Common myeloid progenitor, CD34-positive (primary cell): ENCODE results near the gene AQP1.

Experiments
- CTCF ChIA-PET: fragments of 350-600 bp; sonication (Branson Sonifier 250); formaldehyde crosslinking; loops from one replicate; lab custom pipeline; 2021; ENCODE audit warnings: antibody characterized with exemption; lab: Charles Lee
- POLR2A ChIA-PET: fragments of 350-600 bp; sonication (Branson Sonifier 250); formaldehyde crosslinking; loops from one replicate; lab custom pipeline; 2021; ENCODE audit warnings: antibody characterized with exemption; lab: Charles Lee
- DNase-seq, 3 donors: peaks; one replicate each; pipeline versions ENCODE4 v3.0.0 to v3.0.0-alpha.2; 2013
- H3K27ac ChIP-seq, 2 experiments: 1 replicate in 1 of 2; 2 replicates in 1 of 2; pipeline ENCODE4 v1.7.0; 2013; ENCODE audit warnings: inconsistent platforms in 2 of 2, low read length in 2 of 2, mild to moderate bottlenecking in 2 of 2, low read depth in 1 of 2, moderate library complexity in 1 of 2; ENCODE audit not compliant: severe bottlenecking in 2 of 2, insufficient read depth in 1 of 2, poor library complexity in 1 of 2
- H3K27me3 ChIP-seq, 5 experiments: replicated peaks in 2 of 5; 1 replicate in 3 of 5; 2 replicates in 2 of 5; pipeline versions ENCODE4 v1.6.1 to v1.7.0; 2013; ENCODE audit warnings: low read length in 4 of 5, mild to moderate bottlenecking in 2 of 5, moderate library complexity in 2 of 5, inconsistent platforms in 1 of 5; ENCODE audit not compliant: insufficient read depth in 5 of 5, control insufficient read depth in 4 of 5
- H3K36me3 ChIP-seq, 4 experiments: 1 replicate in 2 of 4; 2 replicates in 2 of 4; pipeline versions ENCODE4 v1.6.1 to v1.7.0; 2013; ENCODE audit warnings: low read length in 3 of 4, control low read depth in 1 of 4, mild to moderate bottlenecking in 1 of 4; ENCODE audit not compliant: control insufficient read depth in 4 of 4, insufficient read depth in 4 of 4
- H3K4me1 ChIP-seq, 4 experiments: 1 replicate in 3 of 4; 2 replicates in 1 of 4; pipeline versions ENCODE4 v1.6.1 to v1.7.1; 2013; ENCODE audit warnings: low read length in 3 of 4, mild to moderate bottlenecking in 3 of 4, control low read depth in 1 of 4, inconsistent platforms in 1 of 4, moderate library complexity in 1 of 4; ENCODE audit not compliant: control insufficient read depth in 4 of 4, insufficient read depth in 4 of 4; ENCODE audit errors: control extremely low read depth in 1 of 4
- H3K4me3 ChIP-seq, 7 experiments: 1 replicate in 4 of 7; 2 replicates in 3 of 7; pipeline versions ENCODE4 v1.5.1 to v1.7.0; 2013; ENCODE audit warnings: mild to moderate bottlenecking in 7 of 7, low read length in 6 of 7, moderate library complexity in 6 of 7, inconsistent platforms in 2 of 7, low read depth in 2 of 7, control low read depth in 1 of 7; ENCODE audit not compliant: insufficient read depth in 4 of 7, control insufficient read depth in 1 of 7; ENCODE audit errors: extremely low read depth in 1 of 7
- H3K9me3 ChIP-seq, 5 experiments: 1 replicate in 4 of 5; 2 replicates in 1 of 5; pipeline versions ENCODE4 v1.6.1 to v1.7.1; 2013; ENCODE audit warnings: low read length in 4 of 5, mild to moderate bottlenecking in 2 of 5, inconsistent platforms in 1 of 5, low read depth in 1 of 5, moderate library complexity in 1 of 5; ENCODE audit not compliant: control insufficient read depth in 4 of 5, insufficient read depth in 2 of 5; ENCODE audit errors: control extremely low read depth in 1 of 5
- WGBS: methylation state at CpG from one replicate; pipeline ENCODE4 v1.1.5; 2013; ENCODE audit not compliant: insufficient coverage; 5-methylcytosine and 5-hydroxymethylcytosine counted together

AQP1 gene

GRCh38 chr7:30914596-30914995 is 2.9 kb downstream of the AQP1 start:
- Histone ChIP-seq H3K27me3 (no peaks in the 10 kb centered on the region), H3K4me3 (no peak overlapping the region), H3K4me1 (peaks cover 0 to 12% (median 1%) of the 10 kb centered on the region in 4 experiments), H3K27ac (no peak overlapping the region), H3K36me3 (no peaks in the 10 kb centered on the region), H3K9me3 (no peaks in the 10 kb centered on the region)
- ChIA-PET POLR2A (no interaction called here), CTCF (interaction anchor here (1.7 kb wide), 1 partner anchor 24 kb away, joined by 7 read pairs; no protein-coding TSS in a partner anchor)
- DNase-seq: peak in 2 of 3 donors; percentile 18 to 22
- 50% methylated on average over 1 of the region's 4 CpGs for WGBS

DNA sequence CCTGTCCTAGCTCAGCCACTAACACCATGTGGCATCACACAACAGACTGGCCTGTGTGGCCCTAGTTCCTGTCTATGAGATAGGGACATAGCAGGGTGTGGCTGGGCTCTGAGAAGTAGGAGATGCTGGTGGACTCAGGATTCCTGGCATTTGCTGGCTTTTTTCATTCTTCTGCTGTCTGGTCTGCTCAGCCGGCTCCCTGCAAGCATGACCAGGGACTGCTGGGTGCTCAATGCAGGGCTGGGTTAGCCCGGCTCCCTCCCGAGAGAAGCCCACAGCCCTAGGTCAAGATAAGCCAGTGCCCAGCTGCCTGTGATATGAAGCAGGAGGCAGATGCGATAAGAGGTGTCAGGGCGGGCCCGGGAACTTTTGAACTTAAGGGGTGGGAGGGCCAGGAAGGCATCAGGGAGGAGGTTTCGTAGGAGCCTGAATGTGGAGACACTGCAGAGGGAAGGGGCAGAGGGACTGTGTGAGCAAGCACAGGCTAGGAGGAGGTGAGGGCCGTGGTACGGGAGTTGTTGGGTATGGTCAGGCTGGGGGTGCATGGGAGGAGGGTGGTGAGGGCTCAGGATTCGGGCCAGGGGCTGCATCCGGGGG is 3.5 kb downstream of the AQP1 start:
- WGBS: 94% methylated on average over 7 of the region's 11 CpGs
- Histone ChIP-seq H3K27me3 (no peaks in the 10 kb centered on the region), H3K9me3 (no peaks in the 10 kb centered on the region), H3K36me3 (no peaks in the 10 kb centered on the region), H3K4me1 (peaks cover 0 to 12% (median 1%) of the 10 kb centered on the region in 4 experiments), H3K4me3 (no peak overlapping the region), H3K27ac (peak overlapping the region in 1 of 2 experiments; percentile 25)
- peak; percentile 18 to 52 (median 35) for DNase-seq
- ChIA-PET POLR2A (no interaction called here), CTCF (no interaction called here)

GRCh38 chr7:30915751-30916150 is 4.1 kb downstream of the AQP1 start:
- POLR2A ChIA-PET: no interaction called here
- no peak overlapping the region for H3K4me3 ChIP-seq
- no peak for DNase-seq
- 66% methylated on average over 5 of the region's 6 CpGs for WGBS
- peak overlapping the region in 1 of 2 experiments; percentile 25 for H3K27ac ChIP-seq
- H3K36me3 ChIP-seq: no peaks in the 10 kb centered on the region
- CTCF ChIA-PET: no interaction called here
- no peaks in the 10 kb centered on the region for H3K27me3 ChIP-seq
- H3K4me1 ChIP-seq: peaks cover 0 to 12% (median 1%) of the 10 kb centered on the region in 4 experiments
- no peaks in the 10 kb centered on the region for H3K9me3 ChIP-seq

- Histone ChIP-seq H3K4me3 (no peak overlapping the region), H3K27ac (peak overlapping the region in 1 of 2 experiments; percentile 25), H3K36me3 (no peaks in the 10 kb centered on the region), H3K9me3 (no peaks in the 10 kb centered on the region), H3K4me1 (peaks cover 0 to 9% (median 1%) of the 10 kb centered on the region in 4 experiments), H3K27me3 (no peaks in the 10 kb centered on the region)
- ChIA-PET CTCF (no interaction called here), POLR2A (no interaction called here)
- no peak for DNase-seq
- WGBS: 87% methylated on average over 3 of the region's 3 CpGs
These were observed 4.6 kb downstream of the AQP1 start for GRCh38 chr7:30916255-30916654.

GRCh38 chr7:30916767-30917166 is 5.1 kb downstream of the AQP1 start:
- ChIA-PET POLR2A (no interaction called here), CTCF (no interaction called here)
- WGBS: 96% methylated on average over 7 of the region's 7 CpGs
- Histone ChIP-seq H3K27ac (no peak overlapping the region), H3K4me1 (peaks cover 0 to 4% (median 0%) of the 10 kb centered on the region in 4 experiments), H3K4me3 (no peak overlapping the region), H3K9me3 (no peaks in the 10 kb centered on the region), H3K36me3 (no peaks in the 10 kb centered on the region), H3K27me3 (no peaks in the 10 kb centered on the region)
- DNase-seq: no peak

GRCh38 chr7:30917216-30917893 is 5.7 kb downstream of the AQP1 start:
- POLR2A ChIA-PET: no interaction called here
- DNase-seq: no peak
- no peak overlapping the region for H3K4me3 ChIP-seq
- no peaks in the 10 kb centered on the region for H3K27me3 ChIP-seq
- no peaks in the 10 kb centered on the region for H3K36me3 ChIP-seq
- no peak overlapping the region for H3K27ac ChIP-seq
- peaks cover 0 to 3% (median 0%) of the 10 kb centered on the region in 4 experiments for H3K4me1 ChIP-seq
- CTCF ChIA-PET: no interaction called here
- WGBS: 100% methylated on average over 1 of the region's 4 CpGs
- H3K9me3 ChIP-seq: no peaks in the 10 kb centered on the region

- DNase-seq: no peak
- Histone ChIP-seq H3K4me3 (no peak overlapping the region), H3K36me3 (no peaks in the 10 kb centered on the region), H3K4me1 (peaks cover 0 to 3% (median 0%) of the 10 kb centered on the region in 4 experiments), H3K9me3 (no peaks in the 10 kb centered on the region), H3K27me3 (no peaks in the 10 kb centered on the region), H3K27ac (no peak overlapping the region)
- ChIA-PET POLR2A (no interaction called here), CTCF (no interaction called here)
- WGBS: 100% methylated on average over 2 of the region's 4 CpGs
These were observed 7.0 kb downstream of the AQP1 start for GRCh38 chr7:30918676-30919075.
